ENCODE data around the gene NLK. TPM values are rescaled to one million over a fixed set of nuclear protein-coding genes. Genes with fewer than 3 reads are reported as not detected.
"Not testable (repeated sequence)": the region's sequence is repeated elsewhere in the genome, so short reads cannot be mapped to it uniquely, and the experiment has no call there.

NLK gene
- polyA plus RNA-seq, 2 donors, result 3.1 to 4.4 TPM

GRCh38 chr17:28059675-28060074, 17.2 kb downstream of the NLK start:
- H3K4me1 ChIP-seq (ENCODE audit: control insufficient read depth in 2 of 2, insufficient read depth in 2 of 2, low read length in 1 of 2), result peaks cover 0 to 2% of the 10 kb centered on the region in 2 donors
- H3K27ac ChIP-seq (ENCODE audit: low read depth in 2 of 2, low read length in 1 of 2), result no peak overlapping the region
- no peaks in the 10 kb centered on the region for H3K36me3 ChIP-seq (ENCODE audit: control insufficient read depth in 2 of 2, insufficient read depth in 2 of 2, low read length in 1 of 2)
- no peaks in the 10 kb centered on the region for H3K27me3 ChIP-seq (ENCODE audit: control insufficient read depth in 1 of 2, insufficient read depth in 2 of 2, low read length in 2 of 2)
- WGBS, 2 donors, result 89 to 91% methylated on average over 1 of the region's 1 CpG
- no peak overlapping the region for H3K4me3 ChIP-seq (ENCODE audit: low read depth in 1 of 2, low read length in 2 of 2)
- H3K9me3 ChIP-seq (ENCODE audit: control insufficient read depth in 2 of 2, insufficient read depth in 1 of 2, low read depth in 1 of 2, low read length in 1 of 2), result no peaks in the 10 kb centered on the region

- Histone ChIP-seq H3K36me3 (ENCODE audit: control insufficient read depth in 2 of 2, insufficient read depth in 2 of 2, low read length in 1 of 2) (no peaks in the 10 kb centered on the region), H3K4me3 (ENCODE audit: low read depth in 1 of 2, low read length in 2 of 2) (no peak overlapping the region), H3K27me3 (ENCODE audit: control insufficient read depth in 1 of 2, insufficient read depth in 2 of 2, low read length in 2 of 2) (no peaks in the 10 kb centered on the region), H3K4me1 (ENCODE audit: control insufficient read depth in 2 of 2, insufficient read depth in 2 of 2, low read length in 1 of 2) (no peaks in the 10 kb centered on the region), H3K9me3 (ENCODE audit: control insufficient read depth in 2 of 2, insufficient read depth in 1 of 2, low read depth in 1 of 2, low read length in 1 of 2) (no peaks in the 10 kb centered on the region), H3K27ac (ENCODE audit: low read depth in 2 of 2, low read length in 1 of 2) (no peak overlapping the region)
- 57 to 60% methylated on average over 2 of the region's 2 CpGs for WGBS, 2 donors
These were observed 23.2 kb downstream of the NLK start for GRCh38 chr17:28065706-28066105.

DNA sequence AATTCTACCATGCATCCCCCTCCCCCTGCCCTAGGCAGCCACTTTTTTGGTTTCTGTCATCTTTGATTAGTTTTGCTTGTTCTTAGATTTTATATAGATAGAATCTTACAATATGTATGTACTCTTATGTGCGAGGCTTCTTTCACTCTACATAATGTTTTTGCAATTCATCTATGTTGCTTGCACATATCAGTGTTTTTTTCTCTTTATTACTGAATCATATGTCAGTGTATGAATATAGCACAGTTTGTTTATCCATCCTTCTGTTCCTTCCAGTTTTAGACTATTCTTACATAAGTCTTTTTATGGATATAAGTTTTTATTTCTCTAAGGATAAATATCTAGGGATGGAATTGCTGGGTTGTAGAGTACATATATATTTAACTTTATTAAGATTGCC, 26.6 kb downstream of the NLK start:
- H3K4me1 ChIP-seq (ENCODE audit: control insufficient read depth in 2 of 2, insufficient read depth in 2 of 2, low read length in 1 of 2), result no peaks in the 10 kb centered on the region
- no peaks in the 10 kb centered on the region for H3K36me3 ChIP-seq (ENCODE audit: control insufficient read depth in 2 of 2, insufficient read depth in 2 of 2, low read length in 1 of 2)
- no peaks in the 10 kb centered on the region for H3K27me3 ChIP-seq (ENCODE audit: control insufficient read depth in 1 of 2, insufficient read depth in 2 of 2, low read length in 2 of 2)
- WGBS, 2 donors, result 93 to 95% methylated on average over 1 of the region's 1 CpG
- H3K4me3 ChIP-seq (ENCODE audit: low read depth in 1 of 2, low read length in 2 of 2), result no peak overlapping the region
- no peak overlapping the region for H3K27ac ChIP-seq (ENCODE audit: low read depth in 2 of 2, low read length in 1 of 2)
- no peaks in the 10 kb centered on the region for H3K9me3 ChIP-seq (ENCODE audit: control insufficient read depth in 2 of 2, insufficient read depth in 1 of 2, low read depth in 1 of 2, low read length in 1 of 2)

- H3K4me3 ChIP-seq (ENCODE audit: low read depth in 1 of 2, low read length in 2 of 2), result no peak overlapping the region
- H3K9me3 ChIP-seq (ENCODE audit: control insufficient read depth in 2 of 2, insufficient read depth in 1 of 2, low read depth in 1 of 2, low read length in 1 of 2), result no peaks in the 10 kb centered on the region
- H3K27me3 ChIP-seq (ENCODE audit: control insufficient read depth in 1 of 2, insufficient read depth in 2 of 2, low read length in 2 of 2), result no peaks in the 10 kb centered on the region
- 99 to 100% methylated on average over 1 of the region's 1 CpG for WGBS, 2 donors
- no peaks in the 10 kb centered on the region for H3K36me3 ChIP-seq (ENCODE audit: control insufficient read depth in 2 of 2, insufficient read depth in 2 of 2, low read length in 1 of 2)
- H3K27ac ChIP-seq (ENCODE audit: low read depth in 2 of 2, low read length in 1 of 2), result no peak overlapping the region
- no peaks in the 10 kb centered on the region for H3K4me1 ChIP-seq (ENCODE audit: control insufficient read depth in 2 of 2, insufficient read depth in 2 of 2, low read length in 1 of 2)
These were observed 28.7 kb downstream of the NLK start for GRCh38 chr17:28071179-28071578.

- Histone ChIP-seq H3K27ac (ENCODE audit: low read depth in 2 of 2, low read length in 1 of 2) (no peak overlapping the region), H3K4me3 (ENCODE audit: low read depth in 1 of 2, low read length in 2 of 2) (no peak overlapping the region), H3K27me3 (ENCODE audit: control insufficient read depth in 1 of 2, insufficient read depth in 2 of 2, low read length in 2 of 2) (no peaks in the 10 kb centered on the region), H3K4me1 (ENCODE audit: control insufficient read depth in 2 of 2, insufficient read depth in 2 of 2, low read length in 1 of 2) (no peaks in the 10 kb centered on the region), H3K9me3 (ENCODE audit: control insufficient read depth in 2 of 2, insufficient read depth in 1 of 2, low read depth in 1 of 2, low read length in 1 of 2) (no peaks in the 10 kb centered on the region), H3K36me3 (ENCODE audit: control insufficient read depth in 2 of 2, insufficient read depth in 2 of 2, low read length in 1 of 2) (no peaks in the 10 kb centered on the region)
- WGBS, 2 donors, result 93 to 94% methylated on average over 6 of the region's 6 CpGs
These were observed 29.6 kb downstream of the NLK start for GRCh38 chr17:28071891-28072606.

DNA sequence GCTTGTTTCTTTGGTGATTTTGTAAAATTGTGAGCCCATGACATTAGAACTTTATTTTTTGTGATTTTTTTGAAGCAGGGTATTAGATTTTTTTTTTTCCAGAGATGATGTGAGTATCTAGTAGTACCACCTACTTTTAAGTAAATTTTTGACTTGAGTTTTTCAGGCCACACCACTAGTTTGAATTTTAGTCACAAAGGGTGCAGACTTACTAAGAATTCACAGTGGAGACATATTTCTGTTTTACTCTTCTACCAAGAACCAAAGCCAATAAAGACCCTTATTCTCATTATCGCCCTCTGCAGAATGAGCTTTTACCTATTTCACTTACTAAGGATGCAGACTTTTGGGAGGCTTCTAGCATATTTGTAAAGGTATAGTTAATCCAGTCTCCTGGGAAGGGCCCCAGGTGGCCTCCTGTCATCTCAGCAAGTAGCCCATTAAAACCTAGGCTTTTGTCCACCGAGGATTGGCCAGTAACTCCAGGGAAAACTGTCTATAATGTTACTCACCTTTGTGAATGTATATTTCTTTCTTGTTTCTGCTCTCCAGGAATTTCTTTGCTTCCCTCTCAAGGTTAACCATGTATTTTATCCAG, 30.6 kb downstream of the NLK start:
- no peaks in the 10 kb centered on the region for H3K9me3 ChIP-seq (ENCODE audit: control insufficient read depth in 2 of 2, insufficient read depth in 1 of 2, low read depth in 1 of 2, low read length in 1 of 2)
- no peak overlapping the region for H3K27ac ChIP-seq (ENCODE audit: low read depth in 2 of 2, low read length in 1 of 2)
- 87 to 90% methylated on average over 2 of the region's 2 CpGs for WGBS, 2 donors
- no peaks in the 10 kb centered on the region for H3K36me3 ChIP-seq (ENCODE audit: control insufficient read depth in 2 of 2, insufficient read depth in 2 of 2, low read length in 1 of 2)
- no peak overlapping the region for H3K4me3 ChIP-seq (ENCODE audit: low read depth in 1 of 2, low read length in 2 of 2)
- H3K27me3 ChIP-seq (ENCODE audit: control insufficient read depth in 1 of 2, insufficient read depth in 2 of 2, low read length in 2 of 2), result no peaks in the 10 kb centered on the region
- no peaks in the 10 kb centered on the region for H3K4me1 ChIP-seq (ENCODE audit: control insufficient read depth in 2 of 2, insufficient read depth in 2 of 2, low read length in 1 of 2)

DNA sequence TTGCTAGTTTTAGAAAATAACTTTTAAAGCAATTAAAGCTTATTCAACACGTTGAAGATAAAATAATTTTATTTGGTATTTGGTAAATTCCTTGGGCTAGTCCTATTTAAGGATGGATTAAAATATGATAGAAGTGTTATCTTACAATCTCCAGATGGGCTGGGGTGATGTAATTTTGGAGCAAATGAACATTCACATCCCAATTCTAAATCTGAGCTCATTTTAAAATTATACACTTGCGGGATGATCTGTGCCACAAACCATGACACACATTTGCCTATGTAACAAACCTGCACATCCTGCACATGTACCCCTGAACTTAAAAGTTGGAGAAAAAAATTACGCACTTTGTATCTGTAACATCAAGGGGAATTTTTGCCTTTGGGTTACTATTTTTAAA, 31.5 kb downstream of the NLK start:
- no peaks in the 10 kb centered on the region for H3K9me3 ChIP-seq (ENCODE audit: control insufficient read depth in 2 of 2, insufficient read depth in 1 of 2, low read depth in 1 of 2, low read length in 1 of 2)
- WGBS, 2 donors, result 85 to 88% methylated on average over 3 of the region's 3 CpGs
- H3K27ac ChIP-seq (ENCODE audit: low read depth in 2 of 2, low read length in 1 of 2), result no peak overlapping the region
- H3K4me1 ChIP-seq (ENCODE audit: control insufficient read depth in 2 of 2, insufficient read depth in 2 of 2, low read length in 1 of 2), result no peaks in the 10 kb centered on the region
- H3K4me3 ChIP-seq (ENCODE audit: low read depth in 1 of 2, low read length in 2 of 2), result no peak overlapping the region
- no peaks in the 10 kb centered on the region for H3K27me3 ChIP-seq (ENCODE audit: control insufficient read depth in 1 of 2, insufficient read depth in 2 of 2, low read length in 2 of 2)
- no peaks in the 10 kb centered on the region for H3K36me3 ChIP-seq (ENCODE audit: control insufficient read depth in 2 of 2, insufficient read depth in 2 of 2, low read length in 1 of 2)

DNA sequence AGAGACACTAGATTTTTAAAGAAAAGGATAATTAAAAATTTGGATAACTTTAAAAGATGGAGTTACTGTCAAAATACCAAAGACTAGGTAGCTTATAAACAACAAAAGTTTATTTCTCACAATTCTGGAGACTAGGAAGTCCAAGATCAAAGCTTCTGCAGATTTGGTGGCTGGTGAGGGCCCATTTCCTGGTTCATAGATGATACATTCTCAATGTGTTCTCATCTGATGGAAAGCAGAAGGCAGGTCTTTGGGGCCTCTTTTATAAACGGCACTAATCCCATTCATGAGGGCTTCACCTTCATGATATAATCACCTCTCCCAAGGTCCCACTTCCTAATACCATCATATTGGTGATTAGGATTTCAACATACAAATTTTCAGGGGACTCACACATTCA, 33.7 kb downstream of the NLK start:
- Histone ChIP-seq H3K9me3 (ENCODE audit: control insufficient read depth in 2 of 2, insufficient read depth in 1 of 2, low read depth in 1 of 2, low read length in 1 of 2) (no peaks in the 10 kb centered on the region), H3K4me1 (ENCODE audit: control insufficient read depth in 2 of 2, insufficient read depth in 2 of 2, low read length in 1 of 2) (no peaks in the 10 kb centered on the region), H3K27ac (ENCODE audit: low read depth in 2 of 2, low read length in 1 of 2) (no peak overlapping the region), H3K27me3 (ENCODE audit: control insufficient read depth in 1 of 2, insufficient read depth in 2 of 2, low read length in 2 of 2) (no peaks in the 10 kb centered on the region), H3K36me3 (ENCODE audit: control insufficient read depth in 2 of 2, insufficient read depth in 2 of 2, low read length in 1 of 2) (no peaks in the 10 kb centered on the region), H3K4me3 (ENCODE audit: low read depth in 1 of 2, low read length in 2 of 2) (no peak overlapping the region)
- WGBS, 2 donors, result 80 to 81% methylated on average over 1 of the region's 1 CpG

GRCh38 chr17:28077140-28077539, 34.7 kb downstream of the NLK start:
- H3K4me3 ChIP-seq (ENCODE audit: low read depth in 1 of 2, low read length in 2 of 2); H3K27ac ChIP-seq (ENCODE audit: low read depth in 2 of 2, low read length in 1 of 2); H3K4me1 ChIP-seq (ENCODE audit: control insufficient read depth in 2 of 2, insufficient read depth in 2 of 2, low read length in 1 of 2); H3K9me3 ChIP-seq (ENCODE audit: control insufficient read depth in 2 of 2, insufficient read depth in 1 of 2, low read depth in 1 of 2, low read length in 1 of 2); H3K27me3 ChIP-seq (ENCODE audit: control insufficient read depth in 1 of 2, insufficient read depth in 2 of 2, low read length in 2 of 2); H3K36me3 ChIP-seq (ENCODE audit: control insufficient read depth in 2 of 2, insufficient read depth in 2 of 2, low read length in 1 of 2): not testable (repeated sequence)
- 94 to 96% methylated on average over 6 of the region's 6 CpGs for WGBS, 2 donors
